HG03457 (cell line): Measurements from ENCODE around the gene ZNF440.
"Not testable (repeated sequence)": the region's sequence is repeated elsewhere in the genome, so short reads cannot be mapped to it uniquely, and the experiment has no call there.

Source experiments
- ATAC-seq: cut with Tn5 transposase; IDR thresholded peaks from one replicate; pipeline ENCODE4 v1.9.1; 2021; ENCODE audit warnings: moderate number of reproducible peaks; ENCODE audit not compliant: unreplicated experiment

The ZNF440 gene

DNA sequence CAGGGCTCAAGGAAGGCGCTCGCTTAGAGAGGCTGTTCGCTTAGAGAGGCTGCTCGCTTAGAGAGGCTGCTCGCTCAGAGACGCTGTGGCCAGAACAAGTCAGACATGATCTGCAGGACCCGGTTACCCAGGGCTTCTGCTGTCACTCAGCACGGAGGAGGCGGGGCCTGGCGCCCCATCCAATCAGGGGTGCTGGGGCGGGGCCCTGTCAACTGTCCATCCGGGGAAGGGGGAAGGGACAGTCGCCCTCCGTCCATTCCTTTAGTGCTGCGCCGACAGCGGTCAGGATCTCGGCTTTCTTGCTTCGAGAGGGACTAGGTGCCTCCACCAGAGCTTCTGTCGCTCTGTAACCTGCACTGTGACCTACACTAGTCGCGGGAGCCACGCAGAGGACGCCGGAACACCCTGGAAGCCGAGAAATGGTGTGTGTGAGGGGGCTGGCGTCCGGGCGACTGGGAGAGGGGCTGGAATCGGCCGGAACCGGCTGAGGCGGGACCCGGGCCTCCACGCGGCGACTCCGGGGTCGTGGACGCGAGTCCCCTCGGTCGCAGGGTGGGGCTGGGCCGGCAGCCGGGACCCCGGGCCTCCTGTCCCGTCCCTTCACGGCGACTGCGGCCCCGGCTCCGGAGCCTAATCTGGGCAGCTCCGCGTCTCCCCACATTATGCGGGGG lies at the start of gene ZNF440:
ZNF440 (plus strand) TSS at position 245 of the 671 bp plus-strand sequence; CDS start at position 420, 175 bp downstream.
- peak; percentile 92 for ATAC-seq

DNA sequence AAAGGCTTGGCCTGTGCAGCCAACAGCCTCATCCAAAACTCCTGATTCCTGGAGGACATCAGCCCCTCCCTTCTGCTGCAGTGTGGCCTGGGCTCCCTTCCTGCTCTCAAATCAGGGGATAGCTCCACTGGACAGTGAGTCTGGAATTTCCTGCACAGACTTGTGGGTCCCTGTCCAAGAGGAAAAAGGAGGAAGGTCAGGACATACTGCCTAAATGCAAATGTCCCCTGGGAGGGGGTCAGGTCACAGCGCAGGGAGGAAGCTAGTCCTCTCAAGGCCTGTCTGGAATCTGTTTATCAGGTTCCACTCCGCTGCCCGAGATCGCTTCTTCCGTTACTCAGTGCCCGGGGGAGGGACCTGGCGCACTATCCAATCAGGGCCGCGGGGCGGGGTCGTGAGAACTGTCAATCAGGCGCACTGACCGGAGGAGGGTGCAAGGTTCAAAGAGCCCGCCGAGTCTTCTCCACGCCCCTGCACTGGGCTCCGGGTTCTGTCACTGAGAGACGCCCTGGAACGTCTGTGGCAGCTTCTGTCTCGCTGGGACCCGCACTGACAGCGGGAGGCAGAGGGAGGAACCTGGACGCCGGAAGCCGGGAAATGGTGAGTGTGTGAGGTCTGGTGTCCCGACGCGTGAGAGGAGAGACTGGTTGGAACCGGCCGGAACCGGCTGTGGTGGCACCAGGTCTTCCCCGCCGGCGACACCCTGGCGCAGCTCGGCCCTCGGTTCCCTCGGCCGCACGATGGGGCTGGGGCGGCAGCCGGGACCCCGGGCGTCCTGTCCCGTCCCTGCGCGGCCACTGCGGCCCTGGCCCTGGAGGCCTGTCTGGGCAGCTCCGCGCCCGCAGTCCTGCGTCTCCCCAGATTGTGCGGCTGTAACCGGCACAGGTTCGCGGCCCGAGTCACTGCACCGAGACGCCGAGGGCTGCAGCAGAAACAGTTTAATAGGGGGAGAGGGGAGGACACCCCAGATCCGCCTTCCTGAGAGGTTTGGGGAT lies 47.2 kb upstream of the ZNF440 start, which contains the start of gene ZNF441:
ZNF441 (plus strand) TSS at position 404 of the 995 bp plus-strand sequence; CDS start at position 598, 194 bp downstream.
- peak; percentile 70 for ATAC-seq

DNA sequence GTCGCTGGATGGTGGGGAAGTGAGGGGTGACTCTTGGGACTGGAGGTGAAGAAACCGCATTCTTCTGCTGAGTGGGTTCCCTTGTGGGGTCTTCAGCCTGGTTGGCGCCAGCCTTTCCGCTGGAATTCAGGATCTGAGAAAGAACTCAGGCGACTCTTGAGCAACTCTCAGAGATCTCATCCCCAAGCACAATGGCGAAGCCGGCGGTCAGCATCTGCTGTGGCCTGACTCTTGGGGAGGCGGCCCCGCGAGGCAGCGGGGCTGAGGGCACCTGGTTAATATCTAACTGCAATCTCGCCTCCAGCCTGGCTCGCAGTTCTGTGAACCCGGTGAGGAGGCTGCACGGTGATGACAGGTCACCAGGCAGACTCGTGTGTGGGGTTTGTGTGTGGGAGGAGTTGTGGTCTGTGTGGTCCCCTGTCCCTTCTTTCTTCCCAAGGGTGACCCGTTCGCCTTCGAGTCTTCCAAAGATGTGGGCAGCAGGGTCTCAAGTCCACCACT lies 46.4 kb upstream of the ZNF440 start:
- peak; percentile 37 for ATAC-seq

DNA sequence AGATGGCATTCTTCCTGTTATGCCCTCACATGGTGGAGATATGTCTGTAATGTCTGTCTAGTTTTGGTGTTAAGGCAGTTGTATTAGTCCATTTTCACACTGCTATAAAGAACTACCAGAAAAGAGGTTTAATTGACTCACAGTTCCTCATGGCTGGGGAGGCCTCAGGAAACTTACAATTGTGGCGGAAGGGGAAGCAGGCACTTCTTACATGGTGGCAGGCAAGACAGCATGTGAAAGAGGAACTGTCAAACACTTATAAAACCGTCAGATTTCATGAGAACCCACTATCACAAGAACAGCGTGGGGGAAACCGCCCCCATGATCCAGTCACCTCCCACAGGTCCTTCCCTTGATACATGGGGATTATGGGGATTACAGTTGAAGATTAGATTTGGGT lies 44.1 kb upstream of the ZNF440 start:
- ATAC-seq: no peak

DNA sequence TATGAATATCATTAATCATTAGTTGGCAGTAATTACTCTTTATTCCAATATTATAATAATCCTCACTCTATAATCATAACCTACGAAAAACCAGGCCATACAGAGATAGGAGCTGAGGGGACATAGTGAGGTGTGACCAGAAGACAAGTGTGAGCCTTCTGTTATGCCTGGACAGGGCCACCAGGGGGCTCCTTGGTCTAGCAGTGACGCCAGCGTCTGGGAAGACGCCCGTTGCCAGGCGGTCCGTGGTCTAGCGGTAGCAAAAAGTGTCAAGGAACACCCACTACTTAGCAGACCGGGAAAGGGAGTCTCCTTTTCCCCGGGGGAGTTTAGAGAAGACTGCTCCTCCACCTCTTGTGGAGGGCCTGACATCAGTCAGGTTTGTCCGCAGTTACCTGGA lies 42.6 kb upstream of the ZNF440 start:
- not testable (repeated sequence) for ATAC-seq

DNA sequence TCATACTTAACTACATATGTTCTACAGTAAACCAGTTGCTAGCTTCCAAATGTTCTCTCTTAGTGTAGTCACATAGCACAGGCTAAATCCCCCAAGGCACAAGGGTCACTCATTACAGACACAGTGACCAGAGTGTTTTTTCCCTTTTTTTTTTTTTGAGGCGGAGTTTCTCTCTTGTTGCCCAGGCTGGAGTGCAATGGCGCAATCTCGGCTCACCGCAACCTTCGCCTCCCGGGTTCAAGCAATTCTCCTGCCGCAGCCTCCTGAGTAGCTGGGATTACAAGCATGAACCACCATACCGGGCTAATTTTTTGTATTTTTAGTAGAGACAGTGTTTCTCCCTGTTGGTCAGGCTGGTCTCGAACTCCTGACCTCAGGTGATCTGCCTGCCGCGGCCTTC lies 37.4 kb upstream of the ZNF440 start:
- not testable (repeated sequence) for ATAC-seq

DNA sequence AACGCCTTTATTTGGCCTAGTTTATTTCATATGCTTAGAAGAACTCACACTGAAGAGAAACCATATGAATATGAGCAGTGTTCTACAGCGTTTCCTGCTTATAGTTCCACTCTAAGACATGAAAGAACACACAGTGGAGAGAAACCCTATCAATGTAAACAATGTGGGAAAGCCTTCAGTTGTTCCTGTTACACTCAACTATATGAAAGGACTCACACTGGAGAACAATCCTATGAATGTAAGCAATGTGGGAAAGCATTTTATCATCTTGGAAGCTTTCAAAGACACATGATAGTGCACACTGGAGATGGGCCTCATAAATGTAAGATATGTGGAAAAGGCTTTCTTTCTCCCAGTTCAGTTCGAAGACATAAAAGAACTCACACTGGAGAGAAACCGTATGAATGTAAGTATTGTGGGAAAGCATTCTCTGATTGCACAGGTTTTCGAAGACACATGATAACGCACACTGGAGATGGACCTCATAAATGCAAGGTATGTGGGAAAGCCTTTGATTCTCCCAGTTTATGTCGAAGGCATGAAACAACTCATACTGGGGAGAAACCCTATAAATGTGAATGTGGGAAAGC lies 33.5 kb upstream of the ZNF440 start:
- ATAC-seq: no peak

DNA sequence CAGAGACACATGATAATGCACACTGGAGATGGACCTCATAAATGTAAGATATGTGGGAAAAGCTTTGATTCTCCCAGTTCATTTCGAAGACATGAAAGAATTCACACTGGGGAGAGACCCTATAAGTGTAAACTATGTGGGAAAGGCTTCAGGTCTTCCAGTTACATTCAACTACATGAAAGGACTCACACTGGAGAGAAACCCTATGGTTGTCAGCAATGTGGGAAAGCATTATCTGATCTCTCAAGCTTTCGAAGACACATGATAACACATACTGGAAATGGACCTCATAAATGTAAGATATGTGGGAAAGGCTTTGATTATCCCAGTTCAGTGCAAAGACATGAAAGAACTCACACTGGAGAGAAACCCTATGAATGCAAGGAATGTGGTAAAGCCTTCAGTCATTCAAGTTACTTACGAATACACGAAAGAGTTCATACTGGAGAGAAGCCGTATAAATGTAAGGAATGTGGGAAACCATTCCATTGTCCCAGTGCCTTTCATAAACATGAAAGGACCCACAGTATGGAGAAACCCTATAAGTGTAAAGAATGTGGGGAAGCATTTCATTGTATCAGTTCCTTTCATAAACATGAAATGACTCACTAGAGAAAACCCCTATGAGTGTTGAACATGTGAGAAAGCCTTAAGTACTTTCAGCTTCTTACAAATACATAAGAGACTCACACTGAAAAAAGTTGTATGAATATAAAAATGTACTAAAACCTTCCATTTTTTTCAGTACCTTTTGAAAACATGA lies 32.6 kb upstream of the ZNF440 start:
- no peak for ATAC-seq

DNA sequence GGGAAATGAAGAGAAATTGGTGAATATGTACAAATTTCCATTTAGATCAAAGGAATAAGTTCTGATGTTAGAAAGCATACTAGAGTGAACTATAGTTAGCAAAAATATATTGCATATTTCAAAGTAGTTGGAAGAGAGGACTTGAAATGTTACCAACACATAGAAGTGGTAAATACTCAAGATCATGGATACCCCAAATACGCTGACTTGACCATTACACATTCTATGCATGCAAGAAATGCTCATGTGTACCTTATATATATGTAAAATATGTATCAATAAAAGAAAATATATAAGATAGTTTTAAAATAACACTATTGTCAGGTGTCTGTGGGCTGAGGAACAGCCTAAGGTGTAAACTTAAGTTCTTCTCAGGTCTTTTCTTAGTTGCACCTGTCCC lies 30.3 kb upstream of the ZNF440 start:
- ATAC-seq: no peak

DNA sequence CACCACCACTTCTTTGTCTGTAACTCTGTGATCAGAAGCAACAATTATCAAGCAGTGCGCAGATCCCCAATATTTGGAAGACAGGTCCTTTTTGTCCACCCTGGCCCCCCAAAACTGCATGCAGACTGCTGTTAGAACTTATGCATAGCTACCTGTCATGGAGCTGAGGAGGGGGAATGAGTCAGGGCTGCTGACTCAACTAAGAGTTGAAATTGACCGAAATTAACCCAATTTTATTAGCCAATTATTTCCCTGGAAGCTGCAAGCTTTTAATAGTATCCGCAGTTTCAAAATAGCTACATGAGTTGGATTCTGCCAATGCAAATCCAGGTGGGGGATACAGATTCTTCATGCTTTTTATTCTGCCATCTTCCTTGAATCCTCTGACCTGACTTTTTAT lies 29.7 kb upstream of the ZNF440 start:
- no peak for ATAC-seq

DNA sequence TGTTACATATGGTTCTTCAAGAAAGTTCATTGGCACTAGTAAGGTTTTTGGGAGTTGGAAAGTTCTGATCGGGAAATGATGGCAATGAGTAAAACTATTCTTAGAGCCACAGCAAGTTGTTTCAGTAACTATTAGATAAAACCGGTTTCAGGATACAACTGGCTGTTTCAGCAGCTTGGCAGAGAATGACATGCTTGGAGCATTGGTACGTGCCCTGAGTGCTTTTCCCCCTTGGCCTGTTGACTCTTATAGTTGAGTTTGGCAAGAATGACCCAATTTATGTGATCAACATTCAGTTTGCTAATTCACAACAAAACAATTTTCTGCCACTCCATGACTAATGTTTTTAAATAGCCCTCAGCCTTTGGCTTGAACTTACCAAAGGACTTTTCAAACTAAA lies 26.5 kb upstream of the ZNF440 start:
- ATAC-seq: no peak

DNA sequence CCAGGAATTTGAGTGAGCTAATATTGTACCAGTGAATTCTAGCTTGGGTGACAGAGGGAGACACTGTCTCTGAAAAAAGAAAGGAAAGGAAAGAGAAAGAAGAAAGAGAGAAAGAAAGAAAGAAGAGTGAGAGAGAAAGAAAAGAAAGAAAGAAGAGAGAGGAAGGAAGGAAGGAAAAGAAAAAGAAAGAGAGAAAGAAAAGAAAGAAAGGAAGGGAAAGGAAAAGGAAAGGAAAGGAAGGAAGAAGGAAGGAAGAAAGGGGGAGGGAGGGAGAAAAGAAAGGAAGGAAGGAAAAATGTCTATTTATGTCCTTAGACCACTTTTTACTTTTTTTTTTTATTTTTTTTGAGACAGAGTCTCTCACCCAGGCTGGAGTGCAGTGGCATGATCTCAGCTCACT lies 21.1 kb upstream of the ZNF440 start:
- no peak for ATAC-seq

DNA sequence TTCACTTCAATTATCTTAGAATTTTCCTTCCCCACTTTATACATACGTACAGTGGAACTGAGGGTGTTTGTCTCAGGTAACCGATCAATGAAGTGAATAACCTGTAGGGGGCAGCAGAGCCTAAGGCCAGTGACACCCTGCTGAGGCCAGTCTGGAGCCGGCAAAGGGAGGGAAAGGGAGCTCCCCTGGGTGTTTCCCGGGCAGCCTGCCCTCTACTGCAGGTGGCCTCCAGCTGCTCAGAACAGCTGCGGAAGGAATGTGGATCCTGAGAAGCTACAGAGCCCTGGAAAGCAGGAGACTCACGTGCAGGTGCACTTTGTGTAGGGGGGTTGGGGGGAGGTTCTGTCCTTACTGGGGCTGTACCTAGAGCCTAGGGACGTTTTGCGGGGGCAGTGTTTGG lies 16.6 kb upstream of the ZNF440 start:
- ATAC-seq: no peak

DNA sequence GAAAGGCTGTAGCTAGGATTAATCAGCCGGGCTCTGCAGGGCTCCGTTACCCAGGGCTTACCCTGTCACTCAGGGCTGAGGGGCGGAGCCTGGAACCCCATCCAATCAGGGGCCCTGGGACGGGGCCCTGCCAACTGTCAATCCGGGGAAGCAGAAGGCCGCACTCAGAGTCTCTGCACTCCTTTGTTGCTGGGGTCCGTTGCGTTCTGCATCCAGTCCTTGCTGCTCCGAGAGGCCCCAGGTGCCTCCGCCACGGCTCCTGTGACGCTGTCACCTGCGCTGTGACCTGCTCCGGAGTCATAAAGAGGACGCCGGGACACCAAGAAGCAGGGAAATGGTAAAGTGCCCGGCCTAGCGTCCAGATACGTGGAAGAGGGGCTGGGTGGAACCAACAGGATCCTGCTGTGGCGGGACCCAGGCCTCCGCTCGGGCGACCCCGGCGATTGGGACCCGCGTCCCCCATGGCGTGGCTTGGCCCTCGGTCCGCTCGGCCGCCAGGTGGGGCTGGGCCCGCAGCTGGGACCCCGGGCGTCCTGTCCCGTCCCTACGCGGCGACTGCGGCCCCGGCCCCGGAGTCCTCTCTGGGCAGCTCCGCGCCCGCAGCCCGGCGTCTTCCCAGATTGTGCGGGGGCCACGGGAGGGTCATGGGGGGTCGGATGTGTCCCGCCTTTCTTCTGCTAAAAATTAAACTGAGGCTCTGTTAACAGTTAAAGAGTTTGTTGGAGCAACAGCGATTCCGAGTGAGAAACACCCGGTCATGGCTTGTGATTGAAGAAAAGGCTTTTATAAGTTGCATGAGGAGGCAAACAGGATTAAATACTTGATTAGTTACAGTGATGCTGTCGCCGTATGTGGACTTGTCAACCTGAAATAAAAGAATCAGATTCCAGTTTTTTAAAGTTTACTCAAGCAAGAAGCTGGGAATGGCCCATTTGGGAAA lies 15.4 kb upstream of the ZNF440 start, which contains the start of gene ZNF491:
ZNF491 (plus strand) TSS at position 133 of the 940 bp plus-strand sequence. CDS start 7,431 bp downstream, outside the sequence.
- ATAC-seq: peak; percentile 84

DNA sequence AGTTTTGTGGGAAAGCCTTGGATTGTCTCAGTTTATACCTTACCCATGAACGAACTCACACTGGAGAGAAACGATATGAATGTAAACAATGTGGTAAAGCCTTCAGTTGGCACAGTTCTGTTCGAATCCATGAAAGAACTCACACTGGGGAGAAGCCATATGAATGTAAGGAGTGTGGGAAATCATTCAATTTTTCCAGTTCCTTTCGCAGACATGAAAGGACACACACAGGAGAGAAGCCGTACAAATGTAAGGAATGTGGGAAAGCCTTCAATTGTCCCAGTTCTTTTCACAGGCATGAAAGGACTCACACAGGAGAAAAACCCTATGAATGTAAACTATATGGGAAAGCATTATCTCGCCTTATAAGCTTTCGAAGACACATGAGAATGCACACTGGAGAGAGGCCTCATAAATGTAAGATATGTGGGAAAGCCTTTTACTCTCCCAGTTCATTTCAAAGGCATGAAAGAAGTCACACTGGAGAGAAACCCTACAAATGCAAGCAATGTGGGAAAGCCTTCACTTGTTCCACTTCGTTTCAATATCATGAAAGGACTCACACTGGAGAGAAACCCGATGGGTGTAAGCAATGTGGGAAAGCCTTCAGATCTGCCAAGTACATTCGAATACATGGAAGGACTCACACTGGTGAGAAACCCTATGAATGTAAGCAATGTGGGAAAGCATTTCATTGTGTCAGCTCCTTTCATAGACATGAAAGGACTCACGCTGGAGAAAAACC lies 7.5 kb upstream of the ZNF440 start:
- ATAC-seq: no peak

DNA sequence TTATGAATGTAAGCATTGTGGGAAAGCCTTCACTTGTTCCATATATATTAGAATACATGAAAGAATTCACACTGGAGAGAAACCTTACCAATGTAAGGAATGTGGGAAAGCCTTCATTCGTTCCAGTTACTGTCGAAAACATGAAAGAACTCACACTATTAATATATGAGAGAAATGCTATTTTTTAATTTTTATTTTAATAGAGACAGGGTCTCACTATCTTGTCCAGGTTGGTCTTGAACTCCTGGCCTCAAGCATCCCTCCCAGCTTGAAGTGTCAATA lies 7.0 kb upstream of the ZNF440 start:
- ATAC-seq: no peak

DNA sequence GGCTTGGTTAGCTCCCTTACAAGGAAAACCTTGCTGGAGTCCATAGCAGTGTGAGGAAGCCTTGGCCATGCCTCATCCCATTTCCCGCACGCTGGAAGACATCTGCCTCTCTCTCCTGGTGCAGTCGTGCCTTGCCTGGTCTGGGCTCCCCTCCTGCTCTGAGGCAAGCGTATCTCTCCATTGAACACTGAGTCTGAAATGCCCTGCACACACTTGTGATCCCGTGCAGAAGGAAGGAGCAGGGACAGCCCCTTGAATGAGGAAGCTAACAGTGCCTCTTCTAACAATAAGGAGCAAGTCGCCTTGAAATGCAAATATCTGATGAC lies 407 bp upstream of the ZNF440 start:
- ATAC-seq: no peak

DNA sequence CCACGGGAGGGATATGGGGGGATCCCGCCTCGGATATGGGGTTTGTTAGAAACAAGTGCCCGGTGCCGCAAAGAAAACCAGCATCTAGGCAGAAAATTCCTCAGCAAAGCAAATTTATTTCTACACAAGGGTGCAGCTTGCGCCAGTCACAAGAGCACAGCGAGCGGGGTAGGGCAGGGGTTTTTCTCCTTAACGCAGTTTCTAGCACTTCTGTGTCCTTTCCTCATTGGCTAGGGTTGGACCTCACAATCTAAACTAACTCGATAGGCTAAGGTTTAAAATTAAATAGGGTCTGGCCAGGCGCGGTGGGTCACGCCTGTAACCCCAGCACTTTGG lies 595 bp downstream of the ZNF440 start:
- ATAC-seq: no peak

DNA sequence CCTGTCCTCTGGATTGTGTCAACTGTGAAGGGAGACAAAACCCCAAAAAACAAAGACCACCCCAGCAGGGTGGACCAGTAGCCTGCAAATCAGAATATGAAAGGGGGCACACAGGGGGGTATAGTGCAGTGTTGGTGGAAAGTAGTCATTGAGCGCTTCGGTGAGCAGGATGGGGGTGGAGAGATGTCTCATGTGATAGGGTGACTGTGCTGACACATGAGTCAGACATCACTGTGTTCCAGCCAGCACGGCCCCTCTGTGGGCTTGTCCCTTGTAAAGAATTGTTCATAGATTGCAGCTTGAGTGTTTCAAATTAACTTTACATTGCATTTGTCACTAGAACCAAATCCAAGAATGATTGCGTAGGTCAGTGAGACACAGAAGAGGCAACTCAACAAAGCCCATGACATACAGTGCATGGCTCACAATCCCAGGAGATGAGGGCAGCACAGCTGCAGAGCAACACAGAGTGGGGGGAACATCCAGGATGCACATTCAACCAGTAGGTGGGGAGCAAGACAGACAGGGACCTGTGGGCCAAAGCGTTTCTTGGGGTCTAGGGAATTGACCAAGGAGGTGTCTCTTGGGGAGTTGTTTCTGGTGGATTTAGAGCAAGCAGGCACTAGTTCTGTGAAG lies 7.5 kb downstream of the ZNF440 start:
- ATAC-seq: no peak
